ENCODE results near the gene PPM1H. TPM values are rescaled to one million over a fixed set of nuclear protein-coding genes. Genes with fewer than 3 reads are reported as not detected.

Gene PPM1H
- total and polyA plus RNA-seq, 2 of the 8 experiments (the other 6 are each of a cell fraction or from before 2014, with no cell fraction given), result 16.4 to 36.1 TPM

- TF ChIP-seq CHD7 (IDR thresholded peaks at IDR 0.05; ENCODE audit: insufficient replicate concordance, low read length) (no peak), SP1 (IDR thresholded peaks at IDR 0.05; ENCODE audit: low read depth, low read length) (no peak), KDM1A (IDR thresholded peaks at IDR 0.05; ENCODE audit: borderline replicate concordance, low read length) (no peak), CBX5 (IDR thresholded peaks at IDR 0.05; ENCODE audit: low read depth, low read length) (no peak), RXRA (IDR thresholded peaks at IDR 0.05; ENCODE audit: insufficient read depth, low read depth, low read length) (no peak), KDM4A (IDR thresholded peaks at IDR 0.05; ENCODE audit: low read depth, low read length, severe bottlenecking) (no peak)
Measured at GRCh38 chr12:62792236-62792870, 142.6 kb downstream of the PPM1H start (continued).
